Measurements from ENCODE around the gene MYF5.

MYF5 gene

DNA sequence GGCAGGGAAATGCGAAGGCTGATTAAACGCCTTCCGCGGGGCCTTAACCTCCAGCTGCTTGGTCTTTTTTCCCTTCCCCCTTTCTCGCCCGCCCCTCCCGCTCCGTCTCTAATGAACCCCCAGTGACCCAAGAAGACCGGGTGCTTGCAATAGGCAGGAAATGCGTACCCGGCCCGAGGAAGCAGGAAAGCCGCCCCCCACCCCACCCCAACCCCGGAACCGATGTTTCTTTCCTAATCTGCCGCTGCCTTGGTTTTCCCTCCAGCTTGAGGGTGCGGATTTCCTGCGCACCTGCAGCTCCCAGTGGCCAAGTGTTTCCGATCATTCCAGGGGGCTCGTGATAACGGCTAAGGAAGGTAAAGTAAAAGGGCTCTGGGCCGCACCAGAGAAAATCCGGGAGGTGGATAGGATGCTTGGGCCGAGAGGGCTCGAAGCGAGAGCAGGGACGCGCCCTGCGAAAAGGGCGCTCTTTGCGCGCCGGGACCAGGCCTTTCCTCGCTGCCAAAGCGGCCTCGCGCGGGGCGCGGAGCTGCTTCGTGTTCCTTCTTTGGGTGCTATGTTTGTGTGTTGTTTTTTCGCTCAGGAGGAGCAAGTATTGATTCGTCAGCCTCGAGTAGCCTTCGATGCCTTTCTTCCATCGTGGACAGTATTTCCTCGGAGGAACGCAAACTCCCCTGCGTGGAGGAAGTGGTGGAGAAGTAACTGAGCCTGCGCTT lies 8.3 kb upstream of the MYF5 start:
- DNase-seq, result peak; percentile 14

DNA sequence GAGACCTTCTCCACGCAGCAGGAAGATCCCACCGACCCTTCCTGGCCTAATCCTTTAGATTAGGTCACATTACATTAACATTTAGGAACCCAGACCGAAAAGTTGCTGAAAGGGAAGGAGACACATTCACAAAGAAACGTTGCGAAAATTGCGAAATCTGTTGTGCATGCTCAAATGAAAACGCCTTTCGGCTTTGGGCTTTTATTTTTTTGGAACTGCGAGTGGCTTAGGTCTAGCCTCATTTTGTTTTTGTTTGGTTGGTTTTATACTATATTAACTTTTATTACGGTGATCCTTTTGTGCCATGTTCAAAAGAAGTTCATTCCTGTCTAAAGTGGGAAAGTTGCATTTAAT lies 7.8 kb upstream of the MYF5 start:
- no peak for DNase-seq

DNA sequence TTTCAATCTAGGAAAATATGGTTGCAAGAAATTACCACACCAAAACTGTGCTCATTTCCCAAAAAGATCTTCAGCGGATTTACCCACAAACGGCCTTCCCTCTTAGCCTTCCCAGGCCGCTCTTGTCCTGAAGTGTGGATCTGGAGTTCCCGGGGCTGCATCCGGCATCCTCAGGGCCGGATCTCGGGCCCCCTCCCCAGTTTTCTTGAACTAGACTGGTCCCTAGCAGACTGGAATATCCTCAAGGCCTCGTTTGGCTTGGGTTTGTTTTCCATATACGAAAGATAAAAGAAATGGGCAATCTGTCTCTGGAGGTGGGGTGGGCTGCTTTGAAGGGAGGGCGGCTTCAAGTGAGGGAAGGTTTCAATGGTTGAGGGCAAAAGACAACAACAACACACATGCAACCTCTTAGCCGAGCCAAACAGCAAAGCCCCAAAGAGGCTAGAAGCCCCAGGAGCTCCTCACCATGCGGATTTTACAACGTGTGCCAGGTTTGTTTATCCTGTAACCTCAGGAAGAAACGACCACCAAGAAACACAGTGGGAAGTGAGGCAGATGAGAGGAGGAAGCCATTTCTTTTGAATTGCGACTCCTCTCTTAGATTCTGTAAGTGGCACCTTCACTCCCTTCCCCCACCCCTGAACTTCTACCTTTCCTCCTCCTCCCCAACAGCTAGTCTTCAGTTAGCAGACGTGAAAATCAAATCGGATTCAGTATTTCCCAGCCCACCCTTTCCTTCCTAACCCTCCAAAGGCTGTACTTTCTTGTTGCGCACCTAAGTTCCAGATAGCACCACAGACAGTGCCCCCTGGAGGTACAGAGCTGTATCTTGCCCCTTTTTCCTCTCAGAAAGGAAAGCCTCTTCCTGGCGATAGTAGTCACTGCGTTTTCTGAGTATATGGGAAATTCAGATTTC lies 6.6 kb upstream of the MYF5 start:
- peak; percentile 6 for DNase-seq

DNA sequence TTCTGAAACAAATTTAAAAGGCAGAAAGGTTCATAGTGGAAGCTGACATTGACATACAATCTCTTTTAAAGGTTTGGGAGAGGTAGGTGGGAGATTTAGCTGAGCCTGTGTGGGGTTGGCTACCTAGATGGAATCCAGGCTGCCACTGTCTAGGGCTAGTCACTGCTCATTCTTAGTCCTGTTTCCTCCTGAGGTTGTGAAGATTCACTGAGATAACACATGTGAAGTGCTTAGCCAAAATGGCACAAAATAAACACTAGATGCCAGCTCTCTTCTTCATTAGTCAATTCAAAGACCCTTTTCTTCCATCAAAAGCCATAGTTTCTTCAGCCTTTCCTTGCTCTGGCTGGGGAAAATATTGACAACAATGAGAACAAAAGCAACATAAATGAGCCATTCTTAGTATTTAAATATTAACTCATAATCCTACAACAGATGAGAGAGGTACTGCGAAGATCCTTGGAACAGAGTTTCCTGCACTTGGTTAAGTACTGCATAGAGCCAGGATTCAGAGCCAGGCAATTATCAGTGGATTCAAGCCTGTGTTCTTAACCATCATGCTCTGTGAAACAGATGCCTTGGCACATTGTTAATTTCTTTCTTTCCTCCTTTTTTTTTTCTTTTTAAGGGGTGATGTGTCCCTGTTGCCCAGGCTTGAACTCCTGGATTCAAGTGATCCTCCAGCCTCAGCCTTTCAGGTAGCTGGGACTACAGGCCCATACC lies 5.8 kb upstream of the MYF5 start:
- DNase-seq, result no peak

DNA sequence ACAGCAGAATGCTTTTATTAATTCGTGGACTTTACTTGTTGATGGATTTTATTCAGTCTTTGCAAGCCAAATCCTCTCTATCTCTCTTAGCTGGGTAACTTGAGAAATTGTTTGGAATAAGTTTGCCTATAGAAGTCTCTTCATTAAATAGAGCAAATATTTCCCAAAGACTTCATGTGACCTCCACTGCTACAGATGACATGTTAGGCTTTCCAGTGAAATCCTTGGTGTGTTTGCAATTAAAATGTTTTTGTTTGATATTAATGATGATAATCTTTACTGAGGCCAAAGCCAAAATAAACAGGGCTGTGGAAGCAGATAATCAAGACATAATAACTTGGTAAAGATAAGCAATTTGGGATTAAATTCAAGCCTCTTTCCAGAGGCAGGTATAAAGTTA lies 4.8 kb upstream of the MYF5 start:
- DNase-seq, result no peak

DNA sequence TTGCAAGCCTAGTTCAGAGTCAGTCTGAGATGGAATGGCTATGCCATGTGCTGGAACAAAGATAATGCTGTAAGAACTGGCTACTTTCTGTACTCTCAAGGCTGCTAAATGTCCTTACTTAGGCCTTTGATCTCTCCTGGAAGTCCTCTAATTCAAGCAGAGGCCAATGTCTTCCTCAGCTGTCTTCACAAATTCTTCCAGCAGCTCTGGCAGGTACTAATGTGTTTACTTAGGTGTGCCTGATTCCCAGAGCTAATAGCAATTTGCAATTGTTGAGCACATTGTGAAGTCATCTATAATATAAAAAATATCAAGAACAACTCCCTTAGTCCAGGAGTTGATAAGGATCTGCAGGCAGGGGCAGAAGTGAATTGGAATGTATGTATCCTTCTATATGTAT lies 3.8 kb upstream of the MYF5 start:
- no peak for DNase-seq

DNA sequence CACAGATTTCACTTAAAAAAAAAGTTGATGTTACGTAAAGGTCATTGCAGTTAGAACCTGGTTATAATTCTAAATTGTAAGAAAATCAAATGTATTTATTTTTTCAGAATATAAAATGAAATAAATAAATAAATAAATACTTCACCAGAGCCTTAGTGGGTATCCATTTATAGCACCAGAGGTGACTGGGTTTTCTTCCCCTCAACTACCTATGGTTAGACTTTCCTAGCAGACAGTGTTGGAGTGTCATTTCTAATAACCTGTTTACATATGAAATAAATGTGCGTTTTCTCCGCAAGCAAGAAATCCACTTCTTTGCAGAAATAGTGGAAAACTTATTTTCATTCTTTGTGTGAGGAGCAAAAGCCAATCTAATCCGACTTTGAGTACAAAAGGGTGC lies 3.3 kb upstream of the MYF5 start:
- DNase-seq, result no peak

DNA sequence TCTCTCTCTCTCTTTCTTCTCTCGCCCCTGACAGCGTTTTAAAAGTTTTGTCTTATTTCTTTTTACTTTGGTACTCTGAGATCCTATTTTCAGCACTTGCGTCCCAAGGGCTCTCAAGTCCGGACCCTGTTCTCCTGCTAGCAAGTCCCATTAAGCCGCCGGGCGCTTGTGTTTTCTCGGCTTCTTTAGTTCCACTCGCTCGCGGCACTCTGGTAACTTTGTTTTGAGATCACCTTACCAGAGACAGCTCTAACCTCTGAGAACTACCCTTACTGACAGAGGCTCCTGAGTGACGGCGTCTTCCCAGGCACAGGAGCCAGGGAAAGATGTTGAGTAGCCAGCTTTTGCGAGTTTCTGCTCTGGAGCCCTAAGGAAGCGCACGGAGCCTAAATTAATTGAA lies 2.7 kb upstream of the MYF5 start:
- DNase-seq, result peak; percentile 22

DNA sequence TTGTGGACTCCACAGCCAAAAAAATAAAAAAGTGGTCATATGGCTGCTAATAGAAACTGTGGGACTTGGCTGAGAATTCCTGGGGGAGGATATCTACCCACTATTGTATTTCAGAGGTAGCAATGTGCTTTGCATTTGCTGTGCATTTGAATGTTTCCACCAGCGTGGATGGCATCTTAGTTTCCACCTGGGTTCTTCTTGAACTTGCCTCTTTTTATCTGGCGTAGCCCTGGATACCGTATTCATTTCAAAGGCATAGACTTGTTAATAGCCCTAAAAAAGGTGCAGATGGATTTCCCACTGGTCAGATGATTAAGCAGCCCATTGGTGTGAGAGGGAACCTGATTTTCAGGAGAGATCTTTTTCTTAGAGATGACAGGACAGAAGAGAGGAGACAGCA lies 1.9 kb upstream of the MYF5 start:
- DNase-seq, result no peak

DNA sequence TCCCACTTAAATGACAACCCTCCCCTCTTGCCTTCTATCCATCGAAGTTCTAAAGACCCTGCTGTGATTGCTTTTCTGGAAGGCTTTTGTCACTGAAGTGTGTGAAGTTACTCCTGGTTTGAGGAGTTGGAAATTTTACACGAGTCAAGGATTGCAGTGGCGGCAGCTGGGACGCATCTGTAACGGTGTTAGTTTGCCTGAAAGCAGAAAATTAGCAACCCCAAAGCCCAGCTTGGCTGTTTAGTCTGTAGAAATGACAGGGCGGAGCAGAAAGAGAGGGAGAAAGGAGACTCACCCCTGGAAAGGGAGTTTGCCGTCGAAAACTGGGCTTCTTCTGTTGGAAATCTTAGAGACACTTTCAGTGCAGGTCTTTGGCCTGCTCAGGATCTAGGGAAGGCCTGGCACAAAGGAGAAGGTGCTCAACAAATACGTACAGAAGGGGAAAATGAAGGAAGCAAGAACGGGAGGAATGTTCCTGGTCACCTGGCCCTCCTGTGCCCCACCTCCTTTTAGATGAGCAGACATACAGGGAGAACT lies 931 bp upstream of the MYF5 start:
- no peak for DNase-seq

DNA sequence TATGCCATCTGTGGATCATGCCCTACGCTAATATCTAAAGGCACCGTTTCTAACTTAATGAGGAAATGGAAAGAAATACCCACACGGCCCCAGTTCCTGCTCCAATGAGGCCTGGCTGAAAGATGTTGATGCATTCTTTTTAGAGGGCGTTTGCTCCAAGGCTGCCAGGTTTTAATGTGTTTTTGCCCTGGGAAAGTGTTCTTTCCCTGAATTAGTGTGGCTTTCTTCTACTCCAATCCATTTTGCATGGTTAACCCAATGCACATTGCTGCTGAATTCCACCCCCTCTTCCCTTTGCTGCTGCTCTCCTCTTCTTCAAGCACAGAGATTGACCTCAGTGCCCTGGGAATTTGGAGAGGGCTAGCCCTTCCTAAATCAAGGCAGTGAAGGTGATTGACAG lies 1.1 kb downstream of the MYF5 start:
- DNase-seq, result no peak

DNA sequence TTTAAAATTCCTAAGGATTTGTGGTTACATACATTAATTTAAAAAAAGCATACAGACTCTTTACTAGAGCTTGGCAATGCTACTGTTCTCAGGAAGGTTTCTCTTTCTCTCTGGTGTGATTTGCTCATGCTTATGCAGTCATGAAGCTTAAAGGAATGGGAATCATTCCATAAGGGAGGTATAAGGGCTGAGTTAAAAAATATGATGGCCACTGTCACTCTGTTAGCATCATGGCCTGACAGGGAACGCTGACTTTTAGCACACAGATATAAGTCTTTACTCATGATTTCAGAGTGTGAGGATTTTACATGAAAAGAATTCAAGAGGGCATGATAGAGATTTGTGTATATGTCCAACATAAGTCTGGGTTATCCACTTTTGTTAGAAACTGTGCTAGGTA lies 3.8 kb downstream of the MYF5 start:
- DNase-seq, result no peak

DNA sequence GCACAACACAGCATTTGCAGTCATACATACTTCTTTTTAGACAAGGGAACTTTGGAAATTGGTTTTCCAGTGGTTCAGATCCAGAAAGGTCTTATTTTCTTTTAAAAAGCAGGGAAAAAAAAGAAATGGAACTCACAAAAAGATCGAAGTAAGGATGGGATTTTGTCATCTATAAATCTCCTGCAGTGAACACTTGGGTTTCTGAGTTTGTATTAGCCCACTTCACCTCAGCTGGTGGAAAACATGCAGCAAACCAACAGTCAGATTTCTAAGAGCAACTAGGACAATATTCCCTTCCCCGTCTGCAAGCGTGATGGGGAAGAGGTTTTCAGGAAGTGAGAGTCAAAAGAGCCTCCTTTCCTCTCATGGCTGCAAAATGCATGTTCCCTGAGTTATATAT lies 4.6 kb downstream of the MYF5 start:
- no peak for DNase-seq

DNA sequence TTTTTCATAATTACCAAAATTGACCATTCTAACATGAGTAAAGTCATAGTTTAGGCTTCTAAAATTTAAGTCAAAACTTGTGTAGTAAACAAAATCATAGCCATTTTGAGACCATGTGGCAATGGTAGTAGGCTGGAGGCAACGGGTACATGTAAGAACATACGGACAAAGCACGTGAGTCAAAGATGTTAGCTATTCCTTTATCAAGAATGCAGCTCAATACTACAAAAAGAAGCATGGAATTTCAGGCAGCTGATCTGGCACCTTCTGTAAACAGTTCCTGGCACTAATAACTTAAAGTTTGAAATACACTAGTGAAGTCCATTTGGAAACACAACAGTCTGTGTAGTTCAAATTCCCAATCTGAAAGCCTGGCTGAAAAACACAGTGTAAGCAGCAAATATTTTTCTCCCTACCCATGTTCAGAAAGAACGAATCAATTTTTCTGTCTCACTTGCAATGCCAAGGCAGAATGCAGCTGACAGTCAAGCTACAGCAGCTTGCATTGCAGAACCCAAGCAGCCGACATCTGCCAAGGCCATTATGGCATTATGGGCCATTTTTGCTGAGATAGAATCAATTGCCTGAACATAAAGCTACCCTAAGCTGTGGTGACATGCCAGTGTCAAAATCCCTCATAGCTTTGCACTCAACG lies 29.3 kb downstream of the MYF5 start:
- DNase-seq, result no peak

DNA sequence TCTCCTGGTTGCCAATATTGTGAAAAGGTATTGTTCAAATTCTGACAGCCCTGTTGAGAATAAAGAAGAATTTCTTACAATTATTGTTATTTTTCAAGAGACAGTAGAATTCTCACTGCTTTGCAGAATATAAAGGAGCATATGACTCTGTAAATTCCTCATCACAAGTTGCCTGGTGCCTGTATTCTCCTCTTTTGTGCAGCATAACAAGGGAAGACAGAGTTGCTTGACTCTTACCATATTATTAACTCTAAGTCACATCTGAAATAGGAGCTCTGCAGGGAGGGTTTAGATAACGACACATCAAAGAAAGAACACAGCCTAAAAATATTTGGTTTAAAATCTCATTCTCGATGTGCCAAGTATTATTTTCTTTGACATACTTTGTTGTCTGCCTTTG lies 31.1 kb downstream of the MYF5 start:
- DNase-seq, result no peak

DNA sequence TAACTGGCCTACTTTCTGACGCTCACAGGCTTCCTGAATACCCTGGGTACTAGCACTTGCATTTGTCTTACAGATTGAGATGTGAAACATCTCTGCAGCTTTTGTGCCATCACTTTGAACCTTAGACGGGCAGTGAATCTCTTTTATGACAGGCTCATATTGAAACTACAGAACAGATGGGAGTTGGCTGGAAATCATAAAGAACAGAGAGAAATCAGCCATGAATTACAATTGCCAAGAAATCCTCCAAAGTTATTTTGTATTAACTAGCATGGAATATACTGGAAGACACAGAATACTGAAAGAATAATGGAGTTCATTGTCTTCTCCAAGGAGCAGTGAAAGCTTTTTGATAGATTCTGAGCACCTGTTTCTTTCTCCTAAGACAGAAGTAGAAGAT lies 32.7 kb downstream of the MYF5 start:
- no peak for DNase-seq

DNA sequence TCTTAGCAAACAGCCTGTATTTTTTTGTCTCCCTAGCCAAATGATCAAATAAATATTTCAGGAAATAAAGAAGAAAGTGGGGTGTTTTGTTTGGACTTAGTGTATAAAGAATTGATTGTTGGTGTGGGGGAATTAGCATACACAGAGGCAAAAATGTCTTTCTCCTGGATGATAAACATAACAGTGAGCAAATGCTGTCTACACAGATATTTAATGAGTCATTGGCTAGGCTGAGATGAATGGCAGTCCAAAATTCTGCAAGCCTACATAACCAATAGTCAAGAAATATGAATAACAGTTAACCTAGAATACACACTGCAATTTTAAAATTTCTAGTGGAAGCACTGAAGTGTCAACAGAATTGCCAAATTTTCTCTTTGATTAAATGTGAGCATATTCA lies 35.8 kb downstream of the MYF5 start:
- DNase-seq, result peak; percentile 38

DNA sequence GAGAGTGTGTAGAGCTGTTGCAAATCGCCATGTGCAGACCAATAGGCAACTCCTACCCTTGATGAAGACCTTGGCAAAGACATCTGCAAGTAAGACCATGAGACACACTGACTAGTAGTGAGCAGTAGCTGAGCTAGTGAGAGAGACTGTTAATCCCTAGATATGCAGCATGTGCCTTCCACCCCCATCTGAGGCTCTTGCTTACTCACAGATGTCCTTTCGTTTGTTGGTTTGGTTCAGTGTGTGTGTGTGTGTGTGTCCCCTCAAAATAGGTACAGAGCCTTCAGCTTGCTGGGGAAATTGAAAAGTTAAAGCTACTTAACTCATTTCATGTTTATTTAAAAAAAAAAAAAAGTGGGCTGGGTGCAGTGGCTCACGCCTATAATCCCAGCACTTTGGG lies 37.6 kb downstream of the MYF5 start:
- DNase-seq, result no peak

DNA sequence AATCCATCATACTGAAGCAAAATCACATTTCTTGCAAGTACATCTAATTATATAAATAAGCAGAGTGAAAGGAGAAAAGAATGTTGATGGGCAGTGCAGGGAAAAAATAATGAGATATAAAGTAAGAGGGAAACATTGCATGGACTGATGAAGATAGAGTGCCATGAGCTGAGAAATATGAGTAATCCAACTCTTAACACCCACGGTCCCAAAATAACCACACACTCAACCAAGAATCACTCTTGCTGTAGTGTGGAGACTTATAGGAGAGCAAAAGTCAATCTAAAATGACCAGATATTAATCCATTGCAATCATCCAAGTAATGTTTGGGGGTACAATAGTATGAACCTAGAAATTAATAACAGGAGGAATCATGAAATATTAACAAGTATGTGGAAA lies 40.2 kb downstream of the MYF5 start:
- DNase-seq, result peak; percentile 65

DNA sequence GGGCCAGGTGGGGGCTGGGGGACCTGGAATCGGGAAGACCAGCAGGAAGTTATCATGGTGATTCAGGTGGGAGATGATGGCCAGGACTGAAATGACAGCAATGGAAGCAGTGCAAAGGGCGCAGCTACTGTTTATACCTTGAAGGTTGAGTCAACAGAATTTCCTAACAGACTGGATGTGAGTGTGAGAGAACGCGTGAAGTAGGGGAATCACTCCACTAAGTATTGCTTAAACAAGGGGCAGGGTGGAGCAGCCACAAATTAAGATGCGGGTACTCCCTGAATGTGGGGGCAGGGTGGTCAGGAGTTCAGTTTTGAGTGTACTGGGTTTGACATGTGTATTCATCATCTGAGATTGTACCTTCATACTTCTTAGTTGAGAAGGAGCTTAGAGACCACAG lies 45.1 kb downstream of the MYF5 start:
- DNase-seq, result no peak

DNA sequence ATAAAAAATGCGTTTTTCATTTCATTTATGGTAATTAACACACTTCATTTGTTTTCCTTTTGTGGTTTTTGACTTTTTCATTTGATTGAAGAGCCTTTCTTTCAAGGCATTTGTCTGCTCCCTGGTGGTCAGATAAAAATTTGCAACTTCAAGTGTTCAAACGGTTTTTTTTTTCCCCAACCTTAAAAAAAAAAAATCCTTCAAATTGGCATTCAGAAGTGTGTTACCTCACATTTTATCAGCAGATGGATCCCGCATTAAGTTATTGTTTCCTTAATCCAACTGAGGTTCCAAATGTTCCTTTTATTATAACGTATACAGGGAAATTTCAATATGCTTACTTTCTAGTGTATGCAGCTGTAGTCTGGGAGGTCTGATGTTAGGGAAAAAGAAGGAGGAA lies 47.2 kb downstream of the MYF5 start:
- peak; percentile 66 for DNase-seq

DNA sequence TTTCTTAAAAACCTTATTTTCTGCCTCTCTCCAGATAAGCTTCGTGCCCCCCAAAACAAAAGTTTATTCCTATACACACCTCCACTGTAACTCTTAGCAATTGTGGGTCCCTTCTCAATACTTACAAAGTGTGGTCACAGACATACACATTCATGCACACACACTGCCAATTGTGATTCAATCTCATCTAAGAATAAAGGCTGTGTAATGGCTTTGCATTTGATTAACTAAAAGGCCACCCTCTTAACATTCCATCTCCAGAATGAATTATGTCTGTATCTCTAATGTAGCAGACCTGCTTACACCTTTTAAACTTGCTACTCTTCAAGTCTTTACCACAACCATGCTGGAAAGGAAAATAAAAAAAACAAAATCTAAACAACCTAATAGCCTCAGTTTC lies 49.5 kb downstream of the MYF5 start:
- no peak for DNase-seq

DNA sequence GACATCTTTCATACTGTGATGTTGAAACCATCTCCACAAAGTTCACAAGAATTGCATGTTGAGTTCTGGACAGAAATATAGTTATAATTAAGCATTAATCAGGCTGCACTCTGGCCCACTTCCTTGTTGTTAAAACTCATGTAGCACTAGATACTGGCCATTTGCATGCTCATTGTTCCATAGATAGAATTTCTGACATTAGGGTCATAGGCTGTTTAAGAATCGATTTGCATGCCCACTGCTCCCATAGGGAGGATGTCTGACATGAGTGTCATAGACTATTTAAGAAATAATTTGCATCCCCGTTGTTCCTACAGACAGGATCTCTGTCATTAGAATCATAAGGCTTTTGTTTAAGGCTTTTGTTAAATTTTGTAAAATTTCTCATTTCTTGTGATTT lies 50.2 kb downstream of the MYF5 start:
- no peak for DNase-seq

All from fibroblast of skin of right biceps (primary cell).